ENCODE results near the gene KASH5.
"Not testable (repeated sequence)": the region's sequence is repeated elsewhere in the genome, so short reads cannot be mapped to it uniquely, and the experiment has no call there.

KASH5 gene

GRCh38 chr19:49439836-49440235 lies 51.8 kb downstream of the KASH5 start:
- DNase-seq: no peak

- DNase-seq: no peak
Measured at GRCh38 chr19:49440439-49441209, 52.6 kb downstream of the KASH5 start.

DNA sequence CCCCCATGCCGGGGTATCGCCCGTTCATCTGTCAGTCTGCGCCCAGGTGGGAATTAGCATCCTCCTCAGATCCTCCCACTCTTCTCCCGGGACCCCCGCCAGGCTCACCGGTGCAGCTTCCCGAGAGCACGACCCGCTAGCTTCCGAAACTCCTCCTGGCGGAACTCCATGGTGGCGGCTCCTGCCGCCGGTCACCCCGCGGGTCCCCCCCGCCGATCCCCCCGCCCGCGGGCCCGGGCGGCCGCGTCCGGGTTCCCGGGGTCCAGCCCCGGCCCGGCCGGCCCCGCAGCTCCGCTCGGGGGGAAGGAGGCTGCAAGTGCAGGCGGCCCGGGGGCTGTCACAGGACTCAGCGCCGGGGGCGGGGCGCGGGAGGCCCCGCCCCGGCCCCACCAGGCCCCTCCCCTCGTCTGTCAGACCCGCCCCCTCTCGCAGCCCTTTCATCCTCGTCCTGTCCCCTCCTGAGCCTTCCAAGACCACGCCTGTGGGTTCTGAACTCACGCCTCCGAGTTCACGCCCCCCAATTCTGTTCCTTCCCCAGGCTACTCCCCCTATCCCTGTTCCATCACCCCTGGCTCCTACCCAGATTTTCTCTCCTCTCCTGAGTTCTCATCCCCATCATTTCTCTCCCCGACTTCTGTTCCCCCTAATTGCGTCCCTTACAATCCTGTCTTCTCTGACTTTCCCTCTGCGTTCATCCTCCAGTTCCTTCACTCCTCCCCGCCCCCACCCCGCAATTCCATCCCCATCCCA lies 53.3 kb downstream of the KASH5 start, which contains the start of gene SLC17A7:
Gene SLC17A7, minus strand, starts transcription at position 318 of the 750 bp plus-strand sequence. Its CDS starts 148 bp downstream, at position 170.
- no peak for DNase-seq

DNA sequence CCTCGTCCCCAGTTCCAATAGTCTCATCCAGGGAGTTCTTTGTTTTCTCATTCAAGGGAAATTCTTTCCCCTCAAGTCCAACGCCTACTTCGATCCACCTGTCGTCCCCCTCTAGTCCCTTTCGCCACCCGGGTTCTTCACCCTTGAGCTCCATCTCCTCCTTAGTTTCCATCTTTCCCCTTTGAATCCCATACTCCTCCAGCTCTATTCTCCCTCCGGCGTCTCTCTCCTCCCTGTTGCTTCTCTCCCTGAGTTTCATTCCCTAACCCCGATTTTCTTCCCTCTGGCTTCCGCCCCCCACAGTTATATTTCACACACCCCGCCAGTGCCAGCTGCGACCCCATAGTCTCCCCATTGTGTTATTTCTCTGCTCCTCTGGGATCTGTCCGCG lies 53.9 kb downstream of the KASH5 start:
- no peak for DNase-seq

- no peak for DNase-seq
Measured at GRCh38 chr19:49442354-49442753, 54.3 kb downstream of the KASH5 start.

GRCh38 chr19:49442771-49443365 lies 54.8 kb downstream of the KASH5 start:
- no peak for DNase-seq

DNA sequence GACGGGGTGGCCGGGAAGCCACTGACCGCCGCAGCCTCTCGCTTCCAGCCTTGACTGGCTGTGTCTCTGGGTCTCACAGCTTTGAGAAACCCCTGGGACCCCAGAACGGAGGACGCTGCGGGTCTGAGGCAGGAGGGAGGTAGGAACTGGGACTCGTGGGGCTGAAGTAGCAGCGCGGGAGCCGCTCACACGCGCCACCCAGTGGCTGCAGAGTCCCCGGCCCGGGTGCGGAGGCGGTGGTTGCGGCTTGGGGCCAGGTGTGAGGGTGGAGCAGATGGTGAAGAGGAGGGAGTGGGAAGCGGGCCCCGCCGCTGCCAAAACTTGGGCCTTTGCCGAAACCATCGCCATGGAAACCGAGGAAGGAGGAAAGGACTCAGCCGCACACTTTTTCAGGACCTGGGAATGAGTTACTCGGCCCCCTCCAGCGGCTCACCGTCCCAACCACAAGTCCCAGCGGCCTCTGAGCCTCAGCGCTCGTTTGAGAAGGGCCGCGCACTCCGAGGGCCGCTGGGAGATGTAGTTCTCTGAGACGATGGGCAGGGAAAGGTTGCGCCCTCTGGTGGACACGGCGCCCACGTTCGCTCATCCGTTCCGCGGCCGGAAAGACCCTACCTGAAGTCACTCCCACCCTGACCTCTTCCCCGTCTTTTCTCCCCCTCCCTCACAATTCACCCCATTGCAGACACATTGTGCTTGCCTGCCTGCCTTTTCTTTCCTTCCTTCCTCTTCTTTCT lies 55.5 kb downstream of the KASH5 start:
- DNase-seq: no peak

DNA sequence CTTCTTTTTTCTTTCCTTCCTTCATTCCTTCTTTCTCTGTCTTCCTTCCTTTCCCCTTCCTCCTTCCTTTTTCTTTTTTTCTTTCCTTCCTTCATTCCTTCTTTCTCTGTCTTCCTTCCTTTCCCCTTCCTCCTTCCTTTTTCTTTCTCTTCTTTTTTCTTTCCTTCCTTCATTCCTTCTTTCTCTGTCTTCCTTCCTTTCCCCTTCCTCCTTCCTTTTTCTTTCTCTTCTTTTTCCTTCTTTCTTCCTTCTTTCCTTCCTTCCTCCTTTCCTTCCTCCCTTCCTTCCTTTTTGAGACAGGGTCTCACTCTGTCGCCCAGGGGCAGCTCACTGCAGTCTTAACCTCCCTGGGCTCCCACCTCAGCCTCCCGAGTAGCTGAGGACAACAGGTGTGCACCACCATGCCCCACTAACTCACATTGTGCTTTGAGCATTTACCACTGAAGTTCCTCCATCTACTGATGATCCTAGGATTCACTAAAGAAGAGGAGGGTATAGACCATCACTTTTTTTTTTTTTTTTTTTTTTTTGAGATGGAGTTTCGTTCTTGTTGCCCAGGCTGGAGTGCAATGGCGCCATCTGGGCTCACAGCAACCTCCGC lies 56.2 kb downstream of the KASH5 start:
- not testable (repeated sequence) for DNase-seq

- DNase-seq: no peak
Measured at GRCh38 chr19:49445997-49446396, 57.9 kb downstream of the KASH5 start.

DNA sequence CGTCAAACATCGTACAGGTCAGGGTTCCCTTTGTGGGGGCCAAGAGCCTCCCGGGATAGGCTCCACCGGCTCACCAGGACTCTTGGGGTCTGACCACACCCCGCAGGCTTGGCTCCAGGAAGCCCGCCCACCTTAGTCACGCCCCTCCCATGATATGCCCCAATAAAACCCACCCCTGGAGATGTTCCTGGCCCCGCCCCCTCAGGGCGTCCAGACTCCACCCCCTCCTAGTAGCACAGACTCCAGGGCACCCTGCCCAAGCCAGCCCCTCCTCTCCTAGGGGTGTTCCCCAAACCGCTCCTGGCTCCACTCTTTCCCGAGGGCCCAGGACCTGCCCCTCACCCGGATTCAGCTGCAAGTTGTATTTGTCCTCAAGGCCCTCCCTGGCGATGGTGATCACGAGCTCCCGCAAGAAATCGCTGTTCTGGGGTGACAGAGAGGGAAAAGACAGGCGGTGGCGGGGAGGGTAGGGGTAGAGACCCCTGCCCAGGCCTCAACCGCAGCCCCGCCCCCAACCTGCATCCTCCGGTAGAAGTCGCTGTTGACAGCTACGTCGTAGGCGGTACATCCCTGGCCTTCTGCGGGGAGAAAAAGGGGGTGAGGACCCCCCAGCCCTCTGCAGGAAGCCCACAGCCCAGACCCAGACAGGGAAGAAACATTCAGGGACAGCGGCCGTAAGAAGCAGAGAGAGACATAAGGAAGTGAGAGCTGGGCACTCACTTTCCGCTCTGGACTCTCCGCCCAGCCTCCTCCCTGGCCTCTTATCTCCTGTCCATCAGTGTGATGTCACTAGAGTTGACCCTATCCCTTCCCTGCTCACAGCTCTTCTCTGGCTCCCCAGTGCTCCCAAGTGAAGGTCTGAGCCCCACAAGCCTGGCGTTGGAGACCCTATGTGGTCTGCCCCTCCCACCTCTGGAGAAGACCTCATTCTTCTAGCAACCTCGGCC lies 59.7 kb downstream of the KASH5 start:
- no peak for DNase-seq

- DNase-seq: no peak
Measured at GRCh38 chr19:49448432-49448786, 60.4 kb downstream of the KASH5 start.

DNA sequence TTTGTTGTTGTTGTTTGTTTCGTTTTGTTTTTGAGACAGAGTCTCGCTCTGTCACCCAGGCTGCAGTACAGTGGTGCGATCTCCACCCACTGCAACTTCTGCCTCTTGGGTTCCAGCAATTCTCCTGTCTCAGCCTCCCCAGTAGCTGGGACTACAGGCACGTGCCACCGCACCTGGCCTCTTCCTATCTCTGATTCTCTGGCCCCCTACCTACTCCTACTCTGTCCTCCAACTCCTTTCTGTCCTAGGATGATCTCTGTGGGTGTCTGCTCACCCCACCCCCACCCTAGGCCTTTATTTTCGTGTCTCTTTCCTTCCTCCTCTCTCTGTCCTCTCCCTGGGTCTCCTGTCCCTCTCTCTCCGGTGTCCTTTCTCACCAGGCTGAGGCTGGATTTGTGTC lies 62.4 kb downstream of the KASH5 start:
- no peak for DNase-seq

DNA sequence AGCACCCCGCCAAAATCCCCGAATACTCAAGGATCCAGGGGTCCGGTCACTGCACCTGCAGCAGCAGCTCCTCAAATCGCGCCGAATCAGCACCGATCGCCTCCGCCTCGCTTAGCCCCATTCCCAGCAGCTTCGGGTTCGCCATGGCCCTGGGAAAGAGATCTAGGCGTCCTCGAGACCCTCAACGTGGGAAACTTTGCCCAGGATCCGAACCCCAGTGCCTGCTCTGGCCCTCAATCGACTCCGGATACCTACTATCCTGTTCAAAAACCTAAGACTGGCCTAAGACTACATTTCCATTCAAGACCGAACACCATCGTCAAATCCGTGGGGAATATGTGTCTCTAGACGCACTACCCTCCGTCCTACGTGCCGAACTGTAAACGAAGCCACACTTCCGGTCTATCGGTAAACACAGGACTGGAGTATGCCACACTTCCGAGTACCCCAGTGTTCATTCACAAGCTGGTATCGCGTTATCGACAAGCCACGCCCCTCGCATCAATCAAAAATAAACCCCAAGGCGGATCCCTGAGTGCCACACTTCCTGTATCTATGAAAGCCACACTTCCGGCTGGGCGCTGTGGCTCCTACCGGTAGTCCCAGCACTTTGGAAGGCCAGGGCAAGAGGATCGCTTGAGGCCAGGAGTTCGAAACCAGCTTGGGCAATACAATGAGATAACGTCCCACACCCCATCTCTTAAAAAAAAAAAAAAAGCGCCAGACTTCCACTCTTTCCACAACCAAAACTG lies 63.6 kb downstream of the KASH5 start, which contains the start of gene PIH1D1:
Gene PIH1D1, minus strand, starts transcription at position 385 of the 752 bp plus-strand sequence. Its CDS starts 240 bp downstream, at position 145.
- no peak for DNase-seq

- peak; percentile 74 for DNase-seq
Measured at GRCh38 chr19:49453013-49453756, 65.1 kb downstream of the KASH5 start, which contains the start of gene ALDH16A1. TSS of gene ALDH16A1 (plus strand) at chr19:49453225. CDS start at chr19:49453332, 107 bp downstream.

- no peak for DNase-seq
Measured at GRCh38 chr19:49453757-49454240, 65.8 kb downstream of the KASH5 start.

- no peak for DNase-seq
Measured at GRCh38 chr19:49455773-49456172, 67.7 kb downstream of the KASH5 start.

DNA sequence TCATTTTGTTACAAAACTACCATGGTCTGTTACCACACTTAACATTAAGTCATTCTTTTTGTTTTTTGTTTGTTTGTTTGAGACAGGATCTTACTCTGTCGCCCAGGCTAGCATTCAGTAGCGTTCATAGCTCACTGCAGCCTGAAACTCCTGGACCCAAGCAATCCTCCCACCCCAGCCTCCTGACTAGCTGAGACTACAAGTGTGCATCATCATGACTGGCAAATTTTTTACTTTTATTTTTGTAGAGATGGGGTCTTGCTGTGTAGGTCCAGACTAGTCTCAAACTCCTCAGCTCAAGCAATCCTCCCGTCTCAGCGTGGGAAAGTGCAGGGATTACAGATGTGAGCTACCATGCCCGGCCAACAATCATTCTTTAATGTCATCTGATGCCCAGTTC lies 68.3 kb downstream of the KASH5 start:
- DNase-seq: no peak

DNA sequence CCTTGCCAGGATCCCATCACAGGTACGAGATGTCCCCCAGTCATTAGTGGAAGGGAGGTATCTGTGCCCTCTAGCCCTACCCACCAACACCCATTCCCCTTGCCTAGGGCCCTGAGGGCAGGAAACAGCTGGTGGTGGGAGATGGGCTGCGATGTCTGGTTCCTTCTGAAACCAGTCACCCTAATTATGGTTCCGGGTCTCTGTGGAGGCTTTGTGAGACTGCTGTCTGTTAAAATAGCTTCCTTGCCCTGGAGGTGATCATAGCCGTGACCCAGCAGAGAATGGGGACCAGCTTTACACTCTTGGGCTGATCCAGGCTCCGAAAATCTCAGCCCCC lies 70.5 kb downstream of the KASH5 start:
- DNase-seq: no peak

- no peak for DNase-seq
Measured at GRCh38 chr19:49459388-49459787, 71.3 kb downstream of the KASH5 start.

DNA sequence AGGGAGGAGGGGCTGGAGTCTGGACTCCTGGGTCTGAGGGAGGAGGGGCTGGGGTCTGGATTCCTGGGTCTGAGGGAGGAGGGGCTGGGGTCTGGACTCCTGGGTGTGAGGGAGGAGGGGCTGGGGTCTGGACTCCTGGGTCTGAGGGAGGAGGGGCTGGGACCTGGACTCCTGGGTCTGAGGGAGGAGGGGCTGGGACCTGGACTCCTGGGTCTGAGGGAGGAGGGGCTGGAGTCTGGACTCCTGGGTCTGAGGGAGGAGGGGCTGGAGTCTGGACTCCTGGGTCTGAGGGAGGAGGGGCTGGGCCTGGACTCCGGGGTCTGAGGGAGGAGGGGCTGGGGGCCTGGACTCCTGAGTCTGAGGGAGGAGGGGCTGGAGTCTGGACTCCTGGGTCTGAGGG lies 73.1 kb downstream of the KASH5 start:
- not testable (repeated sequence) for DNase-seq
